T-helper 2 cell treated with Interferon-gamma antibody and Interleukin-4, amounts not matched to agents 100 ng/mL and 5 ng/mL, for 36 hours (primary cell): ENCODE results near the gene FEZF2. TPM values are rescaled to one million over a fixed set of nuclear protein-coding genes. Genes with fewer than 3 reads are reported as not detected.

Source experiments
- intact Hi-C: fragments of 100-400 bp; cut with micrococcal nuclease; formaldehyde crosslinking; loops from one replicate; pipeline ENCODE4 v1.15.1; 2023
- total RNA-seq: library from RNA; stranded (reverse); gene quantifications from 2 replicates; pipeline ENCODE4 v1.2.3, GENCODE V29; 2022

Gene FEZF2
- total RNA-seq, 1 donor from 2014 or later: not detected

DNA sequence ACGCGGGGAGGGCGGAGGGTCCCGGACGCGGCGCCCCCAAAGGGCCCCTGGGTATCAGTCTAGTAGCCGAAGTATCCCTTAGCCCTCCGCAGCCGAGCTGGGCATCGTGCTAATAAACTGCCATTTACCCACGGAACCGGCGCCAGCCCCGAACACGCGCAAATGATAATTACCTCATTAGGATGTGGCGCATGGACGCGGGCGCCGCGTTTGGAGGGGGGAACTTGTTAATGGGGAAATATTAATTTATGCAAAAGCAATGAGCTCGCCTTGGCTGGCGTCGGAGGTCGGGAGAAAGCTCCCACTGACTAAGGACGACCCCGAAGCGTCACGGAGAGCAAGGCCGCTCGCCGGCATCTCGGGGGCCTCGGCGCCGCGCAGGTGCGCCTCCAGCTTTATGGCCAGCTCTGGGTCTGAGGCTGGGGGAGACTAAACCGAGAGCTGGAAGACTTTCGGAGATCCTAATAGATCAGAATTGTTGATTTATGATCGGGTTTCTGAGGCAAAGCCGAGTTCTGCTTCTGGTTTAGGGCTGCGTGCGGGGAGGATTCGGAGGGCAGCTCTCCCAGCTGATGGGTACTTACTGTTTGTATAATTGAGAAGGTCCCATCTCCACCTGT is 474 bp upstream of the FEZF2 start:
- intact Hi-C loops: loop anchor here (10.0 kb wide), 1 partner anchor 501 kb away; the partner anchor contains the start of gene CADPS

DNA sequence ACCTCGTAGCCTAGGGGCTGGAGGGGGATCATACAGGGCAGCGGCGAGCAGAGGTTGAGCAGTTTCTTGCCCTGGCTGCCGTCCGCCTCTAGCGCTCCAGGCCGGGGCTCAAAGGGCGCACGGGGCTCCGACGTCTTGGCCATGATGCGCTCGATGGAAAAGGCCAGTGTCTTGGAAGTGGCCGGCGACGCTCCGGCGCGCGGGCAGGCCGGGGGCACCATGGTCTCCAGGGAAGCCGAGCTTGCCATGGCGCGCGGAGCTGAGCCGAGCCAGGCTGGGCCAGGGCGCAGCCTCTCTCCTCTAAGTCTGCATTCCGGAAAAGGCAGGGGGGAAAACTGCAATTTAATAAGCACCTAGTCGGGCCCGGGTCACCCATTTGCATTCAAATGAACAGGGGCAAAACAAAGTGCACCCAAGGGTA is 719 bp downstream of the FEZF2 start:
- intact Hi-C loops: loop anchor here (10.0 kb wide), 1 partner anchor 502 kb away; the partner anchor contains the start of gene CADPS

DNA sequence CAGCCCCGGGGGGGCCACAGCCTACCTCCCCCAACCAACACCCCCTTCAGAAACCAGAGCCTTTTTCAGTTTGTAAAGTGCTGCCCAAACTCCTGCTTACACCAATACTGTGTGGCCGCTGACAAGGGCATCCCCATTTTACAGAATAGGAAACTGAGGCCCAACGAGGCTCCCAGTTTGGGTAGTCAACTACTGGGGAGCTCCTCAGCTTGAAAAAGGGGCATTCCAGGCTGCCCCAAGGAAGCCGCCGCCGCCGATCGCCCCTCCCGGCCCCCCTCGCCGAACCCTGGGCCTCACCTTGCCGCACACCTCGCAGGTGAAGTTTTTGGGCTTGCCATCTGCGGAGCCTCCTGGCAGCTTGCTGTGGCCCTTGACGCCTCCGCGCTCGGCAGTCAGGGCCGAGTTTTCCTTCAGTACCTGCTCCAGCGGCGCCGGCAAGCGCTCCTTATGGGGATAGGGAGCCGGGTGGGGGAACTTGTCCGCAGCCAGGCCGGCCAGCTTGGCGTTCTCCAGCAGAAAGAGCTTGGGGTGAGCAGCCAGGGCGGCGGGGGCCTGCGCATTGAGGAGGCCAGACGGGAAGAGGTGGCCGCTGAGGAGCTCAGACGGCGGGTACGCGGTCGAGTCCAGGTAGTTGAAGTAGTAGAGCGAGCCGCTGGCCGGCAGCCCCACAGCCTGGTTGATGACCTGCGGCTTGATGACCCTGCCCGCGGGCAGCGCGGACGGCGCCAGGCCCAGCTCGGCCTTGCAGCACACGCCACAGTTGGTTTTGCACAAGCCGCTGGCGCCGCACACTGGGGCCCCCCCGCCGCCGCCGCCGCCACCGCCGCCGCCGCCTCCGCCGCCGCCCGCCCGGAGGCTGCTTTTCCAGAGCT is 1.4 kb downstream of the FEZF2 start:
- intact Hi-C loops: loop anchor here (10.0 kb wide), 1 partner anchor 503 kb away; the partner anchor contains the start of gene CADPS

DNA sequence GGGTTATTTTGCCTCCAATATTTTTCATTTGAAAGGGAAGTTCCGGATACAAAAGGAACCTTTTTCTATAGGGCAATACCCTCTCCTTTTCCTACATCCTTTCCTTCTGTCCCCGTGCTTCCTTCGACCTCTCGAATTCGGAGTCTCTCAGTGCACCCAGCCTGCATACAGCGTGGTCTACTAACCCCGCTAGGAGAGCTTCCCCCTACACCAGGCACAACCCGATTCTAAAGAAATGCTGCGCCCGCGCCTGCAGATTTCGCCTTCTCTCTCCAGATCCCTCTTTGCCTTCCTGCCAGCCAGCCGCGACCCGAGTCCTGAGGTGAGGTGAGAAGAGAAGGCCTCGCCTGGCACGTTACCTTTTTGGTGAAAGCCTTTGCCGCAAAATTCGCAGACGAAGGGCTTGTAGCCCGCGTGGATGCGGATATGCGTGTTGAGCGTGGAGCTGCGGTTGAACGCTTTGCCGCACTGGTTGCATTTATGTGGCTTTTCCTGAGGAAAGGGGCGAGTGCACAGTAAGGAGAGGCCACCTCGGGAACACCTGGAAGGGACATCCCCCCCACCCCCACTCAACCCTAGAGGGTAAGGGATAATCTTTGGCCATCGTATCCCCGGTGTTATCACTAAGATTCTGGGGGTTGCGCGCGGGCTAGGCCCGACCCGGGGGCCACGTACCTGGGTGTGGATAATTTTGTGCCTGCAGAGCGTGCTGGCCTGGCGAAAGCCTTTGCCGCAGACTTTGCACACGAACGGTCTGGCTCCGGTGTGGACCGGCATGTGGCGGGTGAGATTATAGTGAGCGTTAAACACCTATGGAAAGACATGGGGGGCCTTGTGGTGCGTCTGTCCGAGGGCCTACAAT is 2.3 kb downstream of the FEZF2 start:
- intact Hi-C loops: loop anchor here (10.0 kb wide), 1 partner anchor 504 kb away; the partner anchor contains the start of gene CADPS

DNA sequence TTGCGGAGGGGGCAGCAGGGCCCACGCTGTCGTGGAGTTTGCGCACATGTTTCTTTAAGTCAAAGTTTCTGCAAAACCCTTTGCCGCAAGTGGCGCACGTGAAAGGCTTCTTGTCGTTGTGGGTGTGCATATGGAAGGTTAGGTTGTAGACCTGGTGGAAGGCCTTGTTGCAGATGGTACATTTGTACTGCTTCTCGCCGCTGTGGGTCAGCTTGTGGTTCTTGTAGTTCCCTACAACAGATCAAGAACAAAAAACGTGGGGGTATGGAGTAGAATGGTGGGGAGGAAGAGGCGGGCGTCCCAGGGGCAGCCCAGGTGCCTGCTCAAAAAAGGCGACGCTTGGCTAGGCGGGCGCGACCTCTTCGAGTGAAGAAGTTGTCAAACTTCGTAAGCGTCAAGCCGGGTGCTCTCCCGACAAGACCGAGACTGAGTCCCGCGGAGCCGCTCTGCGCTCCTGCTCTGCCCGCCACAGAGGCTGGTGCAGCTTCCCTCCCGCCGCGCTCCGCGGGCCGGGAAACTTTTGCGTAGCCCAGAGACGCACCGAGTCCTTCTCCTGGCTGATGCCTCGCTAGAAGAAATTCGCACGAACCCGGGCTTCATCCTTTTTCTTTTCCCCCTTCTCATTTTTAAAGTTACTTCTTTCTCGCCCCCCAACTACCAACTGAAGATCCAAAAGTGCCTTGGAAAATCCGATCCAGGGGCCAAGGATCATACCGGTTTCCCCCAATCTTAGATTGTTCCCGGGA is 3.1 kb downstream of the FEZF2 start:
- intact Hi-C loops: loop anchor here (10.0 kb wide), 1 partner anchor 505 kb away; the partner anchor contains the start of gene CADPS

DNA sequence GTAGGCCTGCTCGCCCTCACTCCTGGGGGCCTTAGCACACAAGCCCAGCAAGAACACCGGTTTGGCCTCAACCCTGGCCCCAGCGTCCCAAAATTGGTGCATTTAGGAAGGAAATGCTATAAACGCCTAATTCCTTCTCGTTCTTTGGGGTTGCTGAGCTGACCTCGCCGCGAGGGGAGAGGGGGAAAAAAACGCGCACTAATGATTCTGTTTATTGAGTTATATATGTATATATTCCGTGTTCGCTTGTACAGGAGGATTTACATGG is 3.9 kb downstream of the FEZF2 start:
- intact Hi-C loops: no loop called here

- intact Hi-C loops: no loop called here
Measured at GRCh38 chr3:62368705-62369475, 4.5 kb downstream of the FEZF2 start.

GRCh38 chr3:62368290-62368704 is 5.1 kb downstream of the FEZF2 start:
- intact Hi-C loops: no loop called here

GRCh38 chr3:62367763-62368195 is 5.6 kb downstream of the FEZF2 start:
- intact Hi-C loops: no loop called here

DNA sequence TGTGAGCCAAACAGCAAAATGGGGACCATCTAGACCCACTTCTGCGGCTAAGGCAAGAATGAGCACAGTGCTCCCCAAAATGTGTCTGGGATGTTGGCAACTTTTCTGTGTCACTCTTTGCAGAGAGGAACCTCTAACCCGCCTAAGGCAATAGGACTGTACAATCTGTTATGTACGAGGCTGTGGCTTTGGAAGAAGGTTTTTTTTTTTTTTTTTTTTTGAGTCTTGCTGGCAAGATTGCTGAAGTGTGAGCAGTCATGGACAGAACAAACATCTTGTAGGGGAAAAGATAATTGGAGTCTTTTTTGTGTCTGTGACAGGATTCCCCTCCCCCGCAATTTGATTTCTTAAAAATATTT is 7.2 kb downstream of the FEZF2 start:
- intact Hi-C loops: no loop called here

- intact Hi-C loops: no loop called here
Measured at GRCh38 chr3:62365391-62366125, 7.8 kb downstream of the FEZF2 start.

DNA sequence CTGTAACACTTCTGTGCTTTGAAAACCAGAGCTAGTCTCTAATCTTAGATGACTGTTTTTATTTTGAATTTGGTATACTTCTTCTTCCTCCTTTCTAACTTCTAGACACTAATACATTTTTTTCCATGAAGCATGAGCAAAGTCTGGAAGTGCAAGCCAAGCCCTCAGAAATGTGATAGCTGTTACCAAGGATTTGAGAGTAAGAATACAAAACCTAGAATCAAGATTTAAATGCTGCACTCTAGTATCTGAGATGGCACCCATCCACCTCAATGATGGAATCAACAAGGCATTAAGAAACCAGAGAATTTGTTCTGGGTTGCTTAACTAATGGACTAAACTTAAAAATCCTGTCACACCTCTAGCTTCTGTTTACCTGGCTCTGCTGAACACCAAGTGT is 9.2 kb downstream of the FEZF2 start:
- intact Hi-C loops: no loop called here

DNA sequence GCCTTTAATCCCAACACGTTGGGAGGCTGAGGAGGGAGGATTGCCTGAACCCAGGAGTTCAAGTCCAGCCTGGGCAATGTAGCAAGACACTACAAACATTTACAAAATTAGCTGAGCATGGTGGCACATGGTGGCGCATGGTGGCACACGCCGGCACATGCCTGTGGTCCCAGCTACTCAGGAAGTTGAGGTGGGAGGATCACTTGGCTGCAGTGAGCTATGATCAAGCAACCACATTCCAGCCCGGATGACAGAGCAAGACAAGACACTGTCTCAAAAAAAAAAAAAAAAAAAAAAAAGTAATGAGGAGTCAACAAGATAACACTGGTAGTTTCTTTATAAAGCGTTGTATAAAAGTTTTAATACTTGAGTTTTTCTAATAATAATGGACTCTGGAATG is 10.1 kb downstream of the FEZF2 start:
- intact Hi-C loops: no loop called here

- intact Hi-C loops: no loop called here
Measured at GRCh38 chr3:62361824-62362223, 11.5 kb downstream of the FEZF2 start.

DNA sequence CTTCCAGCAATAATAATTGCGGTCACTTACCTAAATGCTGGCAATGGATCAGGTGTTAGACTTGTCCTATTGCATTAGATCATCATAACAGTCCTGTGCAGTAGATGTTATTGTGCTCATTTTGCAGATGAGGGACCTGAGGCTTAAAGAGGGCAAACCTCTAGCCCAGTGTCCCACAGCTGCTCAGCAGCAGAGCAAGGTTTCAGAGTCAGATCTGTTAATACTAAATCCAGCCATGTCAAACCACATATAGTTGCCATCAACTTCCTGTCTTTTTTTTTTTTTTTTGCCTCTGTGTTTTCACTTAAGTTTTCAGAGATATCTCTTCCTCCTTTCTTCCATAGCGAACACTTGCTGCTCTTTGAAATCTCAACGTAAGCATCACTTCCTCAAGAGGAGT is 12.1 kb downstream of the FEZF2 start:
- intact Hi-C loops: no loop called here

GRCh38 chr3:62359531-62359930 is 13.8 kb downstream of the FEZF2 start:
- intact Hi-C loops: no loop called here

DNA sequence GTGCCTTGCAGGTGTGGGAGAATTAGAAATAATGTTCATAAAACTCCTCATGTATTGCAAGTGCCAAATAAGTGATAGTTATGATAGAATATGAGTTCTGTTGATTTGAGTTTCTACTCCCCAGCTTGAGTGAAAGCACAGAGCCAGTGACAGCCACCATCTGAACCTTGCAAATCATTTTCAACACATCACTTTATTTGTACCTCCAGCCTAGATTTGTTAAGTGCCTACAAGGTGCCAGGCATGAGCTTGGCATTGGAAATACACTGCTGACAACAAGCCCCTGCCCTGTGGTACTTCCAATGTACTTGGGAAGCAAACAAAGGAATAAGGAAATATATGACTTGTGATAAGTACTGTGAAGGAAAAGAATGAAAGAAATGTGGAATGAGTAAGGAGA is 17.0 kb downstream of the FEZF2 start:
- intact Hi-C loops: no loop called here

DNA sequence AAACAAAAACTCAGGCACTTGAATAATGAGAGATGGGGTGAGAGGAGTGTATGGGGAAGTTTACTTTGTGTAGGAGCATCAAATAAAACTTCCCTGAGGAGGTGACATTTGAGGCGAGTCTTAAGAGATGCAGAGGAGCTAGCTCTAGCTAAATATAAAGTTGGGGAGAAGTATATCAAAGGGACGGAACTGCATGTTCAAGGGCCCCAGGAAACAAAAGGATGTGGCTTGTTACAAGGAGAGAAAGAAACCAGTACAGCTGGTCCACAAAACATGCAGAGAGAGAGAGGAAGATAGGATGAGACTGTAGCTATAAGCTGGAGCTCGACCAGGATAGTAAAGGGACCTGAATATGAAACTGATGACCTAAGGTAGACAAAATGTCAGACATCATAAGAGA is 17.6 kb downstream of the FEZF2 start:
- intact Hi-C loops: no loop called here

GRCh38 chr3:62343755-62344154 is 29.6 kb downstream of the FEZF2 start:
- intact Hi-C loops: no loop called here

DNA sequence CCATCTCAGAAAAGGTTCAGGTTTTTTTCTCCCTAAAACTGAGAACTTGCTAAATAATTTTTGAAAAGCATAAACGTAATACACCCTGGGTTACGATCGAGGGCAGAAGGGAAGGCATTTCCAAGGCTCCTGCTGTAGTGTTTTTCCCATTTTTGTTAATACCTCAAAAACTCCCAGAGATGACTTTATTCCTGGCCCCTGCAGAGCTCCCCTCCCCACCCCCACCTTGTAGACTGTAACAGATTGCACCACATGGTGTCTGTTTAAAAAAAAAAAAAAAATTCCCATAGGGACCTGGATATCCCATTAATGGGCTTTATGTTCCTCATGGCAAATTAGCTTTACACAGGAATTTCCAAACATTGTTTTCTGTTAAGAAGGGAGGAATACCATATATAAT is 38.2 kb downstream of the FEZF2 start:
- intact Hi-C loops: no loop called here
